SH-SY5Y (cell line): ENCODE measurements around the gene GATB.

Experiments used
- GATA2 ChIP-seq: IDR thresholded peaks from 2 replicates; pipeline ENCODE4 v1.6.1; 2011; ENCODE audit warnings: mild to moderate bottlenecking, low read depth, low read length
- GATA3 ChIP-seq: IDR thresholded peaks from 2 replicates; pipeline ENCODE4 v1.6.1; 2011; ENCODE audit warnings: low read depth, mild to moderate bottlenecking, low read length, moderate library complexity

DNA sequence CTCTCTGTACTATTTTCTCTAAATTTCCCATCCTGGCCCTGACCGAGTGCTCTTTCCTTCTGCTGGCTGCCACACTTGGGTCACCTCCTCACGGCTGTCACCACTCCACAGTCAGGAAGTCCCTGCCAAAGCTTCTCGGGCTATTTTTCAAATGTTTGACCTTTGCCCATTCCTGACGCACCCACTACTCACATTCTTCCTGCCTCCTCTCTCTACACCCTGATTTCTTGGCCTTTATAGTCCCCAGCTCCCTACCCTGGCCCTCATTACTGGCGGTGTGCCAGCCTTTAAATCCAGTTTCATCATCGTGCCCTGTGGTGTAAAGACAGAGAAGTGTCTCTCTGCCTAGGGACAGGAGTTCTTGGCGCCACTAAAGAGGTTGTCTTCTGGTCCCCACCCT, 46.4 kb upstream of the GATB start:
- no peak for TF ChIP-seq GATA2
- TF ChIP-seq GATA3 = no peak
